ENCODE measurements around the gene SCAMP1.

SCAMP1 gene

DNA sequence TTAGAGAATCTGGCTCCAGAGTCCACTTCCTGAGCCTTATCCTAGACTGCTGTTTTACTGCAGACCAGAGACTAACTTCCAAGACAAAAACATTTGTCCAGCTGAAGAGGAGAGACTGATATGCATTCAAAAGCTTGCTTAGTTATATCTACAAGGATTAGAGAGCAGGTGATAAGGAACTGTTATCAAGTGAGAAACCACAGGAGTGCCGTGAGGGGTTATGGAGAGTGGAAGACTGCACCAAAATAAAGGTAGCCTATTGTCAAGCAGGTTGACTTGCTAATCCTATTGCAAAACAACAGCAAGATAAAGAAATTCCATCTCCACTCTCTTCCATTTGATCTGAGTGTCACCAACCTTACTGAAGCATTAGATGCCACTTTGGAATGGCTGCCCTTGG lies 139.1 kb downstream of the SCAMP1 start:
- CTCF ChIA-PET, result no interaction called here
- H3K27ac ChIP-seq (ENCODE audit: extremely low read depth, low read depth, low read length), result no peak overlapping the region

DNA sequence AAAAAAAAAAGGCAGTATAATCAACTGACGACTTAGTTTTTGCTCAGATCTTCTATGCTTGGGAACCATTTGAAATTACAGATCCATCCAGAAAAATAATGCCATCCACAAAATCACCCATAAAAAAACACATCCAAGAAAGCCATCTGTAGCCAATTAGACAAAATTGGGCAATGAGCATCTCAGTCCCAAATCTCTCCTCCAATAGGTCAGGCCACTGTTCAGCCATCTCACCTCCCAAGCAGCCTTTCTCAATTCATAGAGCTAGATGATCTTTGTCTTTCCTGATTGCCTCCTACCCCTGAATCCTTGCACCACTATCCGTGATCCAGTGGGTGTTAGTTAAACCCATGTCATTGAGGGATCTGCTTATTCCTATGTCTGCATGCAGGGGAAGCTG lies 139.6 kb downstream of the SCAMP1 start:
- Histone ChIP-seq H3K4me3 (ENCODE audit: low read depth, low read length) (no peak overlapping the region), H3K36me3 (ENCODE audit: control insufficient read depth in 2 of 2, insufficient read depth in 1 of 2, low read length in 2 of 2) (no peaks in the 10 kb centered on the region), H3K9me3 (ENCODE audit: control insufficient read depth, insufficient read depth, low read depth, low read length) (no peaks in the 10 kb centered on the region), H3K4me1 (ENCODE audit: control insufficient read depth, insufficient read depth, low read length) (peaks cover 20% of the 10 kb centered on the region), H3K27ac (ENCODE audit: extremely low read depth, low read depth, low read length) (no peak overlapping the region)
- ChIA-PET POLR2A (interaction anchor here (0.5 kb wide), 1 partner anchor 1531 kb away, joined by 3 read pairs; no protein-coding TSS in a partner anchor), CTCF (no interaction called here)
- TF ChIP-seq SCRT1 (tag by site-specific recombination; IDR thresholded peaks at IDR 0.05; ENCODE audit: borderline replicate concordance) (no peak), ZBTB20 (tag by site-specific recombination; IDR thresholded peaks at IDR 0.05) (no peak), ZNF560 (tag by site-specific recombination; IDR thresholded peaks at IDR 0.05; ENCODE audit: borderline replicate concordance) (no peak), SP7 (tag by site-specific recombination; IDR thresholded peaks at IDR 0.05) (no peak), ZNF366 (tag by site-specific recombination; conservative IDR thresholded peaks at IDR 0.05) (no peak), ZNF529 (tag by site-specific recombination; IDR thresholded peaks at IDR 0.05; ENCODE audit: insufficient replicate concordance) (no peak), ZFP3 (tag by site-specific recombination; IDR thresholded peaks at IDR 0.05; ENCODE audit: low read depth) (no peak), ZNF311 (tag by site-specific recombination; IDR thresholded peaks at IDR 0.05; ENCODE audit: borderline replicate concordance) (no peak), ZNF555 (tag by site-specific recombination; conservative IDR thresholded peaks at IDR 0.05) (no peak), ZNF138 (tag by site-specific recombination; IDR thresholded peaks at IDR 0.05; ENCODE audit: borderline replicate concordance) (no peak), PRDM10 (tag by site-specific recombination; IDR thresholded peaks at IDR 0.05) (no peak)

More for the DNA sequence above, 139.1 kb downstream of the SCAMP1 start:
- peaks cover 15% of the 10 kb centered on the region for H3K4me1 ChIP-seq (ENCODE audit: control insufficient read depth, insufficient read depth, low read length)
- peak; percentile 38; the same call in 1 of the 2 replicates for TF ChIP-seq TRIM28 (IDR thresholded peaks at IDR 0.05; ENCODE audit: borderline replicate concordance, low read length)
- no peak for TF ChIP-seq ZNF610 (tag by site-specific recombination; IDR thresholded peaks at IDR 0.05; ENCODE audit: borderline replicate concordance)
- TF ChIP-seq ZNF280C (tag by site-specific recombination; IDR thresholded peaks at IDR 0.05), result no peak
- TF ChIP-seq, protein P1, sequence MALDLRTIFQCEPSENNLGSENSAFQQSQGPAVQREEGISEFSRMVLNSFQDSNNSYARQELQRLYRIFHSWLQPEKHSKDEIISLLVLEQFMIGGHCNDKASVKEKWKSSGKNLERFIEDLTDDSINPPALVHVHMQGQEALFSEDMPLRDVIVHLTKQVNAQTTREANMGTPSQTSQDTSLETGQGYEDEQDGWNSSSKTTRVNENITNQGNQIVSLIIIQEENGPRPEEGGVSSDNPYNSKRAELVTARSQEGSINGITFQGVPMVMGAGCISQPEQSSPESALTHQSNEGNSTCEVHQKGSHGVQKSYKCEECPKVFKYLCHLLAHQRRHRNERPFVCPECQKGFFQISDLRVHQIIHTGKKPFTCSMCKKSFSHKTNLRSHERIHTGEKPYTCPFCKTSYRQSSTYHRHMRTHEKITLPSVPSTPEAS (tag by site-specific recombination; IDR thresholded peaks at IDR 0.05), result no peak
- TF ChIP-seq ZNF394 (tag by site-specific recombination; IDR thresholded peaks at IDR 0.05; ENCODE audit: borderline replicate concordance), result no peak
- TF ChIP-seq ZNF48 (tag by site-specific recombination; IDR thresholded peaks at IDR 0.05), result no peak
- TF ChIP-seq ZXDB (tag by site-specific recombination; IDR thresholded peaks at IDR 0.05), result 0 out of 2 replicates have a peak, but pooled peaks have one; percentile 17
- no peak for TF ChIP-seq ZNF473 (tag by site-specific recombination; IDR thresholded peaks at IDR 0.05)
- TF ChIP-seq SCRT2 (tag by site-specific recombination; IDR thresholded peaks at IDR 0.05), result no peak
- no peak for TF ChIP-seq ZFP37 (tag by site-specific recombination; IDR thresholded peaks at IDR 0.05)
- no peak for TF ChIP-seq EGR2 (tag by site-specific recombination; IDR thresholded peaks at IDR 0.05; ENCODE audit: low read depth)
- TF ChIP-seq ZNF510 (tag by site-specific recombination; IDR thresholded peaks at IDR 0.05; ENCODE audit: insufficient replicate concordance), result no peak
- TF ChIP-seq PRDM10 (tag by site-specific recombination; IDR thresholded peaks at IDR 0.05), result no peak
- no peaks in the 10 kb centered on the region for H3K36me3 ChIP-seq (ENCODE audit: control insufficient read depth in 2 of 2, insufficient read depth in 1 of 2, low read length in 2 of 2)
- POLR2A ChIA-PET, result interaction anchor here (0.5 kb wide), 1 partner anchor 1530 kb away, joined by 3 read pairs; no protein-coding TSS in a partner anchor
- H3K9me3 ChIP-seq (ENCODE audit: control insufficient read depth, insufficient read depth, low read depth, low read length), result no peaks in the 10 kb centered on the region
- H3K4me3 ChIP-seq (ENCODE audit: low read depth, low read length), result no peak overlapping the region
